Measurements from ENCODE around the gene OR2H2.

The OR2H2 gene

GRCh38 chr6:29626948-29627754 lies 42.2 kb downstream of the OR2H2 start:
- in situ Hi-C loops (cut with HindIII; ENCODE audit: low pct_ligation_motif_present, low pct_unique_long_range_greater_than_20kb, low sequenced_read_pairs) = no loop called here
- DNase-seq = no peak

GRCh38 chr6:29627755-29628418 lies 43.0 kb downstream of the OR2H2 start:
- in situ Hi-C loops (cut with HindIII; ENCODE audit: low pct_ligation_motif_present, low pct_unique_long_range_greater_than_20kb, low sequenced_read_pairs) = no loop called here
- DNase-seq = peak; percentile 69

DNA sequence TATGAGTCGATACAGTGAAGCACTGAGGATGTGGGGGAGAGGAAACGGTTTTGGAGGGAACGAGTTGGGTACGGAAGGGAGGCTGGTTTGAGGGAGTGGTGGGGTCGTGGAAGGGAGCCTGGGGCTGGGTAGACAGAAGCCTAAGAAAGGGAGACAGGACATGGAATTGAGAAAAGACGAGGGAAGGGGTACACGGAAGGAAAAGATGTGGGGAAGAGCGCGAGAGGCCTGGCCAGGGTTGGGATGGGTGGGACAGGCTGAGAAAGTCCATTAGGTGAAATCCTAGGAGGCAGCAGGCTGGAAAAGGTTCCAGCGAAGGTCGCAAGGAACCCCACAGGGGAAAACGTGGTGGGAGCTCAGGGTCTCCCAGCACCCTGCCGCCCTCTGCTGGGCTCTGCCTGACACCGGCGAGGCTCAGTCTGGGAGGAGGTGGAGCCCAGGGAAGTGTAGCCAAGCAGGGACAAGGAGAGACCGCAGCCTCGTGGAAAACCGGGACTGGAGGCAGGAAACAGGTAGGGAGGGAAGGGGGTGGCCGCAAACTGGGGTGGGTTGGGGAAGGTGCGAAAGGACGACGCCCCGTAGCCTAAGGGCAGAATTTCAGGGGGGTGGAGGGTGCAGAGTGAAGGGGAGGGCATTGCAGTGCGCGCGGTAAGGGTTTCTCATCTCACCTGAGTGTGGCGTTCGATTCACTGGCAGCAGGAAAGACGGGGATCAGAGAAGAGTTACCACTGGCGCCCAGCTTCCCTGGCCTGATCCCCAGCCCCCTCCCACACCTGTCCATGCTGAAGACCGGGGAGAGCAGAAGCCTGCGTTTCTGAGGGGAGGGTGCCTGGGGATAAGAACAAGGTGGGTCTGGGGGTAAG lies 43.7 kb downstream of the OR2H2 start:
- peak; percentile 81 for DNase-seq
- in situ Hi-C loops (cut with HindIII; ENCODE audit: low pct_ligation_motif_present, low pct_unique_long_range_greater_than_20kb, low sequenced_read_pairs) = no loop called here

GRCh38 chr6:29629571-29629970 lies 44.6 kb downstream of the OR2H2 start:
- in situ Hi-C loops (cut with HindIII; ENCODE audit: low pct_ligation_motif_present, low pct_unique_long_range_greater_than_20kb, low sequenced_read_pairs) = no loop called here
- DNase-seq = no peak

DNA sequence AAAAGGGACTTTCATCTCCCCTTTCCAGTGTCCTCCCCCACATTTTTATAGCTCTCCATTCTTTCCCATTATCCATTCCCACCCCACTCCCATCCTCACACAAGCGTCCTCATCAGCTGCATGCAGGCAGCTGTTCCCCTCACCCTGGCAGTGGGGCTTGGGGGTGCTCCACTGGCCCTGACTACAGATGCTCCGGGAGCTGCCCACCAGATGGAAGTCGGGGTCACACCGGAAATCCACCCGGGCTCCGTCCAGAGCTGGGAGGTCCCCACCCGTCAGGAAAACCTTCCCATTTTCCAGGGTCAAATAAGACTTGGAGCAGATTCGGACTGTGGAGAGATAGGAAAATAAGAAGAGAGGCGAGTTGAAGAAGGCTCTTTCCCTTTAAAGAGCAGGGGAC lies 45.4 kb downstream of the OR2H2 start:
- no peak for DNase-seq
- in situ Hi-C loops (cut with HindIII; ENCODE audit: low pct_ligation_motif_present, low pct_unique_long_range_greater_than_20kb, low sequenced_read_pairs) = no loop called here

GRCh38 chr6:29631209-29631810 lies 46.4 kb downstream of the OR2H2 start:
- in situ Hi-C loops (cut with HindIII; ENCODE audit: low pct_ligation_motif_present, low pct_unique_long_range_greater_than_20kb, low sequenced_read_pairs) = no loop called here
- no peak for DNase-seq

DNA sequence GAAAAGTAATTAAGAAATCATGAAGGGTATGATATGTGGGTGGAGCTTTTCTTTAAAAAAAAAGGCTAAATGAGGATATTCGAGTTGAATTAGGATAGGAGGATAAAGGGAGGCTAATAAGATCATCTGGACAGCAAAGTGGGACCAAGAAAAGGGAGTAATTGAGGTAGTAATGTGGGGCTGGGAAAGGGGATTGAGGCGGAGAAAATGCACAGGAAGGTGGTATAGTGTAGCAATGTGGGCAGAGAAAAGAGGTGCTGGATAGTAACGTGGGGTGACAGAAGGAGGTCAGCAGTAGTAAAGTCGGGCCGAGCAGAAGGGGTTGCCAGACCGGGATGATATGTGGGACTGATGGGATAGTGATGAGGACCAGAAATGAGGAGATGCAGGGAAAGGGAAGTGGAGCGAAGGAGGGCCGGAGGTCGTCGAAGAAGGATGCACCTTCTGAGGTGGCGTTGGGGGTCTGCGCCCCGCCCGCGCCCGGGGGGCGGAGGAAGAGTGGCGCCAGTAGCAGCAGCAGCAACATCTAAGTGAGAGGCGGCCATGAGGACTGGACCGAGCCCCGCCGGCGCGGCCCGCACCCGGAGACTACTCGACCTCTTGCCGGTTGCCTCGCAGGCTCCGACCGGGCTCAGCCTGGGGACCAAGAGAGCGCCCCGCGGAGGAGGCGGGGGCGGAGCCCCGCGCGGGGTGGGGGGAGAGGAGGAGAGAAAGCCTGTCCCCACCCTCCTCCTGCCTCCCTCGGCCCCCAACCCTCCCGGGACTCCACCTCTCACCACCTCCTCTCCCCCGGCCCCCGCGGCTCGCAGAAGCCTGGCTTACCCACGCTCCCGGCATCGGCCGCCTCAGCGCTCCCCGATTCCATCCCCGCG lies 47.2 kb downstream of the OR2H2 start:
- peak; percentile 71 for DNase-seq
- in situ Hi-C loops (cut with HindIII; ENCODE audit: low pct_ligation_motif_present, low pct_unique_long_range_greater_than_20kb, low sequenced_read_pairs) = no loop called here

DNA sequence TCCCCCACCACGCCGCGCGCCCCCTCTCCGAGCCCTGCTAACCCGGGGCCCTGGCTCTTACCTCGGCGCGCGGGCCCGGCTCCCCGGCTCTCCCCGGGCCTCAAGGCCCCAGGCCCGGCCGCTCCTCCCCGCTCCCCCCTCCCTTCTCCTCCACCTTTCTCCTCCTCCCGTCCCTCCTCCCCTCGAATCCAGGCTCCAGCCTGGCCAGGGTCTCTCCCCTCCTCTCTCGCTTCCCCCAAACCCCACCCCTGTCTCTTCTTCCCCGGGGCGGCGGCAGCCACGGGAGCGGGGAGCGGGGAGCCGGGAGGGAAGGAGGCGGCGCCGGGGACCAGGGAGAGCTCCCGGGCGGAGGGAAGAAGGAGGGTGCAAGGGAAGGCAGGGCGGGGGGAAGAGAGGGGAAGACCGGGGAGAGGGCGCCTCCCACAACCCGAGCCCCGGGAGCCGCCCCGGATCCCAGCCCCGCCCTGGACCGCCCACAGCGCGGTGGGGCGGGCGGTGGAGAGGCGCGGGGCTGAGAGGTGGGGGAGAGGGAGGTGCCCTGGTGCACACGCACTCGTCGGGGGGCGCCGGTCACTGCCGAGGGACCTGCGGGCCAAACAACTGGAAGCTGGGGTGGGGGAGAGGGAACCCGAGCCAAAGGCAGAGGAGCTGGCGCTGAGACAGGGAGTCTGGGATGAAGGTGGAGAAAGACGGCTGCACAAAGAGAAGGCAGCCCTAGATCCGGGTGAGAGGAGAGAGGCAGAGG lies 48.0 kb downstream of the OR2H2 start, which contains the start of gene GABBR1:
TSS of gene GABBR1 (minus strand) at position 395 of the 745 bp plus-strand sequence. CDS start 798 bp downstream, outside the sequence.
- in situ Hi-C loops (cut with HindIII; ENCODE audit: low pct_ligation_motif_present, low pct_unique_long_range_greater_than_20kb, low sequenced_read_pairs) = no loop called here
- DNase-seq = peak; percentile 88

- DNase-seq = no peak
- in situ Hi-C loops (cut with HindIII; ENCODE audit: low pct_ligation_motif_present, low pct_unique_long_range_greater_than_20kb, low sequenced_read_pairs) = no loop called here
Observed at GRCh38 chr6:29633534-29633905, 48.6 kb downstream of the OR2H2 start.

GRCh38 chr6:29637247-29637646 lies 52.3 kb downstream of the OR2H2 start:
- DNase-seq = no peak
- in situ Hi-C loops (cut with HindIII; ENCODE audit: low pct_ligation_motif_present, low pct_unique_long_range_greater_than_20kb, low sequenced_read_pairs) = no loop called here

All from ACHN (cell line).